ENCODE results near the gene OCRL. TPM values are rescaled to one million over a fixed set of nuclear protein-coding genes. Genes with fewer than 3 reads are reported as not detected.

Gene OCRL
- total RNA-seq, 1 experiment from 2014 or later, result 8.1 TPM

DNA sequence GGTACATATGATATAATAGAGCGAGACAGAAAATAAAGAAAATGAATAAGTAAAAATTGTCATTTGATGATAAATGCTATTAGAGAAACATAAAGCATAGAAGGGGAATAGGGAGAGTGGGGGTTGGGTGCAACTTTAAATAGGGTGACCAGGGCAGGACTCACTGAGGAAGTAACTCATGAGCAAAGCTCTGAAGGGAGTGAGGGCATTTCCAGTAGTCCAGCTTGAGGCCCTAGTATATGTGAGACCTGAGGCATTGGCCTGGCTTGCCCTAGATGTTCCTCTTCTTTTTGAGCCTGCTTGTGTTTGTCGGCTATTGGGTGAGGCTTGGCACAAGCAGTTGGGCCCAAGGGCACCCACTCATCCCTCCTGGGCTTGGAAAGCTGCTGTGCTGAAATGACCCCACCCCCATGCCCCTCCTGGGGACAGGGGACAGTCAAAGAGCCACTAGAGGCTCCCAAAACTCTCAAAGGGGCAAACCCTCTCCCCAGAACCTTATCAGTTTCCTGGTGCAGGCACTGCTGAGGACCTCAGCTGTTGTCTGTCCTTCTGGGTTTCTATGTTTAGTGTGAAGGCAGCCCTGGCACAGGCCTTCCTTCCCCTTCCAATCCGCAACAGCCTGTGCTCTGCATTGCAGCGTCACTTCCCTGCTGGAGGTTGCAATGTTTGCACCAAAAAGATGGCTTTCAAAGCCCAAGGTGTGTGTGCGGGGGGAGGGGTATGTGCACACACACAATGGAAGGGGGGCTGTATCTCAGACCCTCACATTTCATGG lies 74.6 kb downstream of the OCRL start:
- Histone ChIP-seq H4K20me1 (ENCODE audit: insufficient read depth, low read depth, low read length) (no peaks in the 10 kb centered on the region), H3K27ac (ENCODE audit: low read length) (no peak overlapping the region), H3K9me2 (replicated peaks; ENCODE audit: insufficient read depth, low read length) (no peaks in the 10 kb centered on the region), H3K9ac (ENCODE audit: low read length) (no peak overlapping the region), H3K79me2 (ENCODE audit: low read length) (no peaks in the 10 kb centered on the region), H3K4me2 (ENCODE audit: low read depth, low read length, poor library complexity, severe bottlenecking) (no peak overlapping the region), H2AFZ (ENCODE audit: low read length) (no peak overlapping the region), H3K36me3 (ENCODE audit: insufficient read depth, low read length) (no peaks in the 10 kb centered on the region), H3K27me3 (ENCODE audit: low read length) (no peaks in the 10 kb centered on the region), H3K9me3 (ENCODE audit: low read length) (no peaks in the 10 kb centered on the region), H3K4me3 (ENCODE audit: low read length) (no peak overlapping the region), H3K4me1 (ENCODE audit: low read length) (no peaks in the 10 kb centered on the region)
- DNase-seq, result no peak

DNA sequence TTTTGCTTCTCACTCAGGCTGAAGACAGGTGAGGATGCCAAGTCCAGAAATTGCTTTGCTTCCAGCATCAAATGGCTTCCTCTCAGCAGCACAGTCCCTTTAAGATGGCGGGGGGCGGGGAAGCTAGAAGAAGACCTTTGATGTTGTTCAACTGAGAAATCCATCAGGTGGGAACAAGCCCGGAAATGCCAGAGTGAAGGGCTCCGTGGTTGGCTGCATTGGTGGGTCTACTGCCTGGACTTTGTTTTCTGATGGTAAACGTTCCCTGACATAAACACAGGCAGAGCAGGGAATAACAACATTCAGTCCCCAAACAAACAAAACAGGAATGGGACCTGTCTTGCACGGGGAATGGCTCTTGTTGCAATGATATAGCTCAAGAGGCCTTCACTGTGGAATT lies 77.4 kb downstream of the OCRL start:
- H3K9me3 ChIP-seq (ENCODE audit: low read length), result no peaks in the 10 kb centered on the region
- no peak overlapping the region for H2AFZ ChIP-seq (ENCODE audit: low read length)
- no peak for DNase-seq
- no peak overlapping the region for H3K4me2 ChIP-seq (ENCODE audit: low read depth, low read length, poor library complexity, severe bottlenecking)
- no peak overlapping the region for H3K4me3 ChIP-seq (ENCODE audit: low read length)
- no peak overlapping the region for H3K9ac ChIP-seq (ENCODE audit: low read length)
- H3K79me2 ChIP-seq (ENCODE audit: low read length), result no peaks in the 10 kb centered on the region
- no peaks in the 10 kb centered on the region for H3K9me2 ChIP-seq (replicated peaks; ENCODE audit: insufficient read depth, low read length)
- H3K27me3 ChIP-seq (ENCODE audit: low read length), result no peaks in the 10 kb centered on the region
- H3K4me1 ChIP-seq (ENCODE audit: low read length), result no peaks in the 10 kb centered on the region
- H3K27ac ChIP-seq (ENCODE audit: low read length), result no peak overlapping the region
- H4K20me1 ChIP-seq (ENCODE audit: insufficient read depth, low read depth, low read length), result no peaks in the 10 kb centered on the region
- H3K36me3 ChIP-seq (ENCODE audit: insufficient read depth, low read length), result no peaks in the 10 kb centered on the region

DNA sequence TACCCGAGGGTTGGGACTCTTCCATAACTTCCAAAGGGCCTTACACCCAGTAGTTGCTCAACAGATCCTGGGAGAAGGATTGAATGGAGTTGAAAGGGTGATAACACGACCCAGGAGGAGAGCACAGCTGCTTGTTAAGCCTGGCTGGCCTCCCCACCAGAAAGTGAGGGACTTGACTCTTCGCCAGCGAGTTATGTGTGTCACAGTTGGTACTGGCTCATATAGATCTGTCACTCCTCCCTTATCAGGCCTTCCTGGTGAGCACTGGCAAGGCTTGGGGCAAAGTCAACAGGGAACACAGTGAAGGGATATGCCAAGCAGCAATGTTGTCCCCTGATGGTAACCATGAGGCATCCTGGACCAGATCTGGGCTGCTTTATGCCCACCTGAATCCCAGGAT lies 78.9 kb downstream of the OCRL start:
- no peaks in the 10 kb centered on the region for H3K27me3 ChIP-seq (ENCODE audit: low read length)
- H3K9me2 ChIP-seq (replicated peaks; ENCODE audit: insufficient read depth, low read length), result no peaks in the 10 kb centered on the region
- H3K36me3 ChIP-seq (ENCODE audit: insufficient read depth, low read length), result no peaks in the 10 kb centered on the region
- H3K9me3 ChIP-seq (ENCODE audit: low read length), result no peaks in the 10 kb centered on the region
- H3K4me2 ChIP-seq (ENCODE audit: low read depth, low read length, poor library complexity, severe bottlenecking), result no peak overlapping the region
- no peak overlapping the region for H2AFZ ChIP-seq (ENCODE audit: low read length)
- DNase-seq, result no peak
- no peaks in the 10 kb centered on the region for H3K4me1 ChIP-seq (ENCODE audit: low read length)
- no peaks in the 10 kb centered on the region for H4K20me1 ChIP-seq (ENCODE audit: insufficient read depth, low read depth, low read length)
- no peak overlapping the region for H3K27ac ChIP-seq (ENCODE audit: low read length)
- H3K9ac ChIP-seq (ENCODE audit: low read length), result no peak overlapping the region
- no peak overlapping the region for H3K4me3 ChIP-seq (ENCODE audit: low read length)
- H3K79me2 ChIP-seq (ENCODE audit: low read length), result no peaks in the 10 kb centered on the region

DNA sequence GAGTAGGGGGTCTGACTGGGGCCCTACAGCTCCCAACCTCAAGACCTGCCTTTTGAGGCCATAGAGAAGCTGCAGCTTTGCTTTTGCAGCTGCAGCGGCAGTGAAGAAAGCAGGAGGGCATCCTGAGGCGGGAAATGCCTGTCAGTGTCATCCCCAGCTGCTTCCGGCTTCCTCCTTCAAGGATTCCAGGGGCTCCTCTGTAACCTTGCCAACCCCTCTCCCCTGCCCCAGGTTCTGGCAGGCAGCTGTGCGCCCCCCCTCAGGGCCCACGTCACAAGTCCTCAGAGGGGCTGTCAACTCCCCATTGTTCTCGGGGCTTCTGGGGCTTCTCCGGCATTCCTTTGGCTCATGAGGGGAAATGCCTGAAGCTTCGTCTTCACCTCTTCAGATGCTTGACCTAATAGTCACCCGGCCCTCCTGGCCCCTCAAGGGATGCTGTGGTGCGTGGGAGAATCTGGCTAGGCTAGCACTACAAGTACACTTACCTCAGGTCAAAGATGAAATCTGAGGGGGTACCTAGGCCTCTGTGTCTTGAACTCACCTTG lies 82.8 kb downstream of the OCRL start:
- no peaks in the 10 kb centered on the region for H3K79me2 ChIP-seq (ENCODE audit: low read length)
- no peak overlapping the region for H3K4me3 ChIP-seq (ENCODE audit: low read length)
- no peaks in the 10 kb centered on the region for H3K4me1 ChIP-seq (ENCODE audit: low read length)
- H3K4me2 ChIP-seq (ENCODE audit: low read depth, low read length, poor library complexity, severe bottlenecking), result no peak overlapping the region
- no peak overlapping the region for H3K9ac ChIP-seq (ENCODE audit: low read length)
- no peaks in the 10 kb centered on the region for H3K9me2 ChIP-seq (replicated peaks; ENCODE audit: insufficient read depth, low read length)
- H2AFZ ChIP-seq (ENCODE audit: low read length), result no peak overlapping the region
- H4K20me1 ChIP-seq (ENCODE audit: insufficient read depth, low read depth, low read length), result no peaks in the 10 kb centered on the region
- no peak overlapping the region for H3K27ac ChIP-seq (ENCODE audit: low read length)
- no peaks in the 10 kb centered on the region for H3K27me3 ChIP-seq (ENCODE audit: low read length)
- H3K9me3 ChIP-seq (ENCODE audit: low read length), result no peaks in the 10 kb centered on the region
- DNase-seq, result no peak
- no peaks in the 10 kb centered on the region for H3K36me3 ChIP-seq (ENCODE audit: insufficient read depth, low read length)

DNA sequence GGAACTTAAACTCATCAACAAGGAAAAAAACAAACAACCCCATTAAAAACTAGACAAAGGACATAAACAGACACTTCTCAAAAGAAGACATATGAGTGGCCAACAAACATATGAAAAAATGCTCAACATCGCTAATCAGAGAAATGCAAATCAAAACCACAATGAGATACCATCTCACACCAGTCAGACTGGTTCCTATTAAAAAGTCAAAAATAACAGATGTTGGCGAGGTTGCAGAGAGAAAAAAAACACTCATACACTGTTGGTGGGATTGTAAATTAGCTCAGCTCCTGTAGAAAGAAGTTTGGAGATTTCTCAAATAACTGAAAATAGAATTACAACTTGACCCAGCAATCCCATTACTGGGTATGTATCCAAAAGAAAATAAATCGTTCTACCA lies 86.0 kb downstream of the OCRL start:
- H3K27ac ChIP-seq (ENCODE audit: low read length), result no peak overlapping the region
- no peak overlapping the region for H2AFZ ChIP-seq (ENCODE audit: low read length)
- H3K4me3 ChIP-seq (ENCODE audit: low read length), result no peak overlapping the region
- no peaks in the 10 kb centered on the region for H3K9me2 ChIP-seq (replicated peaks; ENCODE audit: insufficient read depth, low read length)
- no peaks in the 10 kb centered on the region for H3K9me3 ChIP-seq (ENCODE audit: low read length)
- no peaks in the 10 kb centered on the region for H3K79me2 ChIP-seq (ENCODE audit: low read length)
- H3K9ac ChIP-seq (ENCODE audit: low read length), result no peak overlapping the region
- H3K27me3 ChIP-seq (ENCODE audit: low read length), result no peaks in the 10 kb centered on the region
- DNase-seq, result no peak
- no peaks in the 10 kb centered on the region for H3K4me1 ChIP-seq (ENCODE audit: low read length)
- H4K20me1 ChIP-seq (ENCODE audit: insufficient read depth, low read depth, low read length), result no peaks in the 10 kb centered on the region
- no peaks in the 10 kb centered on the region for H3K36me3 ChIP-seq (ENCODE audit: insufficient read depth, low read length)
- H3K4me2 ChIP-seq (ENCODE audit: low read depth, low read length, poor library complexity, severe bottlenecking), result no peak overlapping the region

DNA sequence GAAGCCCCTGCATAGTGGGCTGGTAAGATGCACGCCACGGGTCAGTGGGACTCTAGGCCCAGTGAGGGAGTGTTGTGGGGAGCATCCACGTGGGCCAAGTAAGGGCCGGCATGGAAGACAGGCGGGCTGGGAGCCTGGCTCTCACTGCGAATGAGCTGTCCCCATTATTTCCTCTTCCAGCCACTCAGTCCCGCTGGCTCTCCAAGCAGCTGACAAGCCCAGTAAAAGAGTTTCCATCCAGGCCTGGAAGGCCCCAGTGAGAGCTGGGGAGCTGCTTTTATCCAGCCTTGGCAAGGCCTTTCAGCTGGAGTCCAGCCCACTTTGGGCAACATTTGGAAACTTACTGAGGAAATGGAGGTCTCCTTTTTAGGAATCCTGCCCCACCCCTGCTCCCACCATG lies 89.8 kb downstream of the OCRL start:
- Histone ChIP-seq H3K4me3 (ENCODE audit: low read length) (no peak overlapping the region), H3K9ac (ENCODE audit: low read length) (no peak overlapping the region), H4K20me1 (ENCODE audit: insufficient read depth, low read depth, low read length) (no peaks in the 10 kb centered on the region), H3K9me3 (ENCODE audit: low read length) (no peaks in the 10 kb centered on the region), H3K27me3 (ENCODE audit: low read length) (no peaks in the 10 kb centered on the region), H3K4me1 (ENCODE audit: low read length) (no peaks in the 10 kb centered on the region), H3K36me3 (ENCODE audit: insufficient read depth, low read length) (no peaks in the 10 kb centered on the region), H3K79me2 (ENCODE audit: low read length) (no peaks in the 10 kb centered on the region), H3K4me2 (ENCODE audit: low read depth, low read length, poor library complexity, severe bottlenecking) (no peak overlapping the region), H3K9me2 (replicated peaks; ENCODE audit: insufficient read depth, low read length) (no peaks in the 10 kb centered on the region), H2AFZ (ENCODE audit: low read length) (no peak overlapping the region), H3K27ac (ENCODE audit: low read length) (no peak overlapping the region)
- DNase-seq, result no peak

DNA sequence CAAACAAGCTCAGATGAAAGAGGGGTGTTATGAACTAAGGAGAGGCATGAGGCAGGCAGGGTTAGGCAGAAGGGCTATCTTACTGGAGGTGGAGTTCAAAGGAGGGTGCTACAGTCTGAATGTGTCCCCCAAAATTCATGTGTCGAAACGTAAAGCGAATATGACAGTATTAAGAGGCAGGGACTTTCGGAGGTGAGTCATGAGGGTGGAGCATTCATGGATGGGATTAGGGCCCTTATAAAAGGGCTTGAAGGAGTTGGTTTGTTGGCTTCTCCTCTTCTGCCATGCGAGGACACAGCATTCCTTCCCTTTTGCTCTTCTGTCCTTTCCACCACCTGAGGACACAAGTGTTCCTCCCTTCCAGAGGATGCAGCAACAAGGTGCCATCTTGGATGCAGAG lies 91.8 kb downstream of the OCRL start:
- Histone ChIP-seq H3K9ac (ENCODE audit: low read length) (no peak overlapping the region), H4K20me1 (ENCODE audit: insufficient read depth, low read depth, low read length) (no peaks in the 10 kb centered on the region)

DNA sequence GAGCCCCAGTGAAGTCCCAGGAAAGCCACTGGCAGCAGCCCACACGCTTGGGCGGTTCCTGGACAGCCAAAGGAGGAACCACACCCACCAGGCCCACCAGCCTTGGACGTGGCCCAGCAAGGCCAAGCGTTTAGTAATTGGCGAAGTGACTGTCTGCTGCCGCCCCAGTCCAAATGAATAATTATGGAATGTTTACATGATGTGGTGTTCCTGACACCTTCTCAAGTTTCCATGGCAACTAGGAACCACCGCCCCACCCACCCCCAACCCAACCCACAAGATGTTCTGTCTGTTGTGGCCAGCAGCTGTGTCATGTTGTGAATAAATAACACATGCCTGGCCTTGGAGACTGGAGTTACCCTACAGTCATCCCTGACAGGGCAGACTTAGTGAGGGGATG lies 92.4 kb downstream of the OCRL start:
- Histone ChIP-seq H3K27me3 (ENCODE audit: low read length) (no peaks in the 10 kb centered on the region), H3K9ac (ENCODE audit: low read length) (no peak overlapping the region), H3K79me2 (ENCODE audit: low read length) (no peaks in the 10 kb centered on the region), H4K20me1 (ENCODE audit: insufficient read depth, low read depth, low read length) (no peaks in the 10 kb centered on the region), H3K4me2 (ENCODE audit: low read depth, low read length, poor library complexity, severe bottlenecking) (no peak overlapping the region), H2AFZ (ENCODE audit: low read length) (no peak overlapping the region), H3K4me1 (ENCODE audit: low read length) (no peaks in the 10 kb centered on the region), H3K36me3 (ENCODE audit: insufficient read depth, low read length) (no peaks in the 10 kb centered on the region), H3K4me3 (ENCODE audit: low read length) (no peak overlapping the region), H3K27ac (ENCODE audit: low read length) (no peak overlapping the region), H3K9me3 (ENCODE audit: low read length) (no peaks in the 10 kb centered on the region), H3K9me2 (replicated peaks; ENCODE audit: insufficient read depth, low read length) (no peaks in the 10 kb centered on the region)
- no peak for DNase-seq

More for the DNA sequence above, 91.8 kb downstream of the OCRL start:
- Histone ChIP-seq H3K36me3 (ENCODE audit: insufficient read depth, low read length) (no peaks in the 10 kb centered on the region), H3K79me2 (ENCODE audit: low read length) (no peaks in the 10 kb centered on the region), H3K27ac (ENCODE audit: low read length) (no peak overlapping the region), H3K4me2 (ENCODE audit: low read depth, low read length, poor library complexity, severe bottlenecking) (no peak overlapping the region), H3K4me1 (ENCODE audit: low read length) (no peaks in the 10 kb centered on the region), H3K4me3 (ENCODE audit: low read length) (no peak overlapping the region), H2AFZ (ENCODE audit: low read length) (no peak overlapping the region), H3K9me3 (ENCODE audit: low read length) (no peaks in the 10 kb centered on the region), H3K9me2 (replicated peaks; ENCODE audit: insufficient read depth, low read length) (no peaks in the 10 kb centered on the region), H3K27me3 (ENCODE audit: low read length) (no peaks in the 10 kb centered on the region)
- no peak for DNase-seq
